ENCODE data around the gene CAPG.

Gene CAPG

DNA sequence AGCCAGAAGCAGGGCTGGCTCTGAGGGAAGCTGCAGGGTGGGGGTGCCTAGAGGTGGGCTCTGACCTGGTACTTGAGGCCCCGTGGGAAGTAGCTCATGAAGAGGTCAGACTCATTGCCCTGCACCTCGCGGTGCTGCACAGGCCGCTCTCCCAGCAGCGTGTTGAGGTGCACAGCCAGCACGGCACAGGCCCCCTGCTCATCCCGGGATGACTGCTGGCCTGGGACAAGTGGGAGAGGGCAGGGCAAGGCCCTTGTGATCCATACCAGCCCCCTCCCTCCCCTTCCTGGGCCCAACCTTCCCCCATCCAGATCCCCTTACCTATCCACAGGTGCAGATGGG lies 8.7 kb downstream of the CAPG start:
- peaks cover 24% of the 10 kb centered on the region for H3K4me1 ChIP-seq (ENCODE audit: control insufficient read depth, insufficient read depth, low read length)
- H3K36me3 ChIP-seq (ENCODE audit: control insufficient read depth in 2 of 2, insufficient read depth in 2 of 2, low read length in 2 of 2), result peaks cover 0 to 2% of the 10 kb centered on the region in 2 donors
- H3K27ac ChIP-seq (ENCODE audit: low read length), result no peak overlapping the region
- no peak overlapping the region for H3K4me3 ChIP-seq (ENCODE audit: low read length in 2 of 2)
- no peaks in the 10 kb centered on the region for H3K27me3 ChIP-seq (ENCODE audit: control insufficient read depth in 1 of 2, insufficient read depth in 2 of 2, low read length in 2 of 2)
- no peak overlapping the region for H3K9ac ChIP-seq (ENCODE audit: low read length in 2 of 2)
- no peaks in the 10 kb centered on the region for H3K9me3 ChIP-seq (ENCODE audit: control insufficient read depth in 2 of 2, low read length in 2 of 2)

DNA sequence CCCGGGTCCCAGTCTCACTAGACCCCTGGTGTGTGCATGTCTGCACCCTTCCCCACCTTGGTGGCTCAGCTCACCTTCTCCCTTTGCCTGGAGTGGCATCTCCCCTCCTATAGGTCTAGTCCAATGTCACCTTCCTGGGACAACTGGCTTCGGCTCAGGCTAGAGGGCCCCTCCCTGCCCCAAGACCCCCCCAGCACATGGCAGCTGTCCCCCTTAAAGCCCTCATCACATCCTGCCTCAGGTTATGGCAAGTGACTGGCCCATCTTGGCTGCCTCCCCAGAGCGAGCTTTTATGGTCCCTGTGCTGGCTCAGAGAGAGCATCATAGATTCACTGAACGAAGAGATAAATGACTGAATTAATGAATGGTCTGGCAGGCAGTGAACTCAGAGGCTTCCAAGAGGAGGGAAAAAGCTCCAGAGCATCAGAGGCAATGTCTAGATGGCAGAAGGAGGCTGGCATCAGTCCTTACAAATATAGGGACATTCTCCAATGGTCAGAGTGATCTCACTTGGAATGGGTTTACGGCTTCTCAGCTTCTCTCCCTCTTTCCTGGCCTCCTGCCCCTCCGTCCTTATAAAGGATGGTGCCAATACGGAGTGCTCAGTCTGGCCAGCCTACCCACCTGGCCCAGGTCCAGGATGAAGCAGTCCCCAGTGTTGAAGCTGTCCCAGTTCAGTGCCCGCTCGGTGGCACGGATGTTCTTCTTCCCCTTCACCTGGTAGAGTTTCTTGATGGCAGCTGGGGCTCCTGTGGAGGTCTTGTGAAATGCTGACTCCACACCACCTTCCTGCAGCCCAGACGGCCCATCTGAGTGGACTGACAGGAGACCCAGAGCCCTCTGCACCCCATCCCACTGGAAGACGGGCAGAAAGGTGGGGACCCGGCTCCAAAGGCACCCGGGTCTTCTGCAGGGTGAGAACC lies 9.4 kb downstream of the CAPG start:
- peaks cover 29% of the 10 kb centered on the region for H3K4me1 ChIP-seq (ENCODE audit: control insufficient read depth, insufficient read depth, low read length)
- H3K36me3 ChIP-seq (ENCODE audit: control insufficient read depth in 2 of 2, insufficient read depth in 2 of 2, low read length in 2 of 2), result peaks cover 0 to 2% of the 10 kb centered on the region in 2 donors
- no peaks in the 10 kb centered on the region for H3K27me3 ChIP-seq (ENCODE audit: control insufficient read depth in 1 of 2, insufficient read depth in 2 of 2, low read length in 2 of 2)
- no peak overlapping the region for H3K4me3 ChIP-seq (ENCODE audit: low read length in 2 of 2)
- H3K9me3 ChIP-seq (ENCODE audit: control insufficient read depth in 2 of 2, low read length in 2 of 2), result no peaks in the 10 kb centered on the region
- H3K9ac ChIP-seq (ENCODE audit: low read length in 2 of 2), result no peak overlapping the region
- H3K27ac ChIP-seq (ENCODE audit: low read length), result peak overlapping the region; percentile 24

DNA sequence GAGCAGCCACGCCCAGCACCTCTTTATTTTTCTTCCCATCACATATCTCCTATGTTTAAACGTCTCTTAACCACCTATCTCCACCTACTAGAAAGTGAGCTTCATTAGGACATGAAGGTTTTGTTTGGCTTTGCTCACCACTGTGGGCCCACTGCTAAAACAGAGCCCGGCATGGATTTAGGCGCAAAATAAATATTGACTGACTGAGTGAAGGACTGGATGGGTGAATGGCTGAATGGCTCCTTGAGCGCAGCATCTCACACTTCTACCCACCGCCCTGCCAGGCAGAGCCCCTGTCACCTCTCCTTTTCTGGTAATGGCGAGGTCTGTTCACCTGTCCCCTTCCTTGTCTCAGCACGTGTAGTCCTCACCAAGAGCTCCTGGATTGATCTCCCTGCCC lies 10.1 kb downstream of the CAPG start:
- peaks cover 0 to 2% of the 10 kb centered on the region in 2 donors for H3K36me3 ChIP-seq (ENCODE audit: control insufficient read depth in 2 of 2, insufficient read depth in 2 of 2, low read length in 2 of 2)
- H3K27me3 ChIP-seq (ENCODE audit: control insufficient read depth in 1 of 2, insufficient read depth in 2 of 2, low read length in 2 of 2), result no peaks in the 10 kb centered on the region
- no peak overlapping the region for H3K4me3 ChIP-seq (ENCODE audit: low read length in 2 of 2)
- peaks cover 32% of the 10 kb centered on the region for H3K4me1 ChIP-seq (ENCODE audit: control insufficient read depth, insufficient read depth, low read length)
- no peaks in the 10 kb centered on the region for H3K9me3 ChIP-seq (ENCODE audit: control insufficient read depth in 2 of 2, low read length in 2 of 2)
- H3K9ac ChIP-seq (ENCODE audit: low read length in 2 of 2), result no peak overlapping the region
- H3K27ac ChIP-seq (ENCODE audit: low read length), result no peak overlapping the region

DNA sequence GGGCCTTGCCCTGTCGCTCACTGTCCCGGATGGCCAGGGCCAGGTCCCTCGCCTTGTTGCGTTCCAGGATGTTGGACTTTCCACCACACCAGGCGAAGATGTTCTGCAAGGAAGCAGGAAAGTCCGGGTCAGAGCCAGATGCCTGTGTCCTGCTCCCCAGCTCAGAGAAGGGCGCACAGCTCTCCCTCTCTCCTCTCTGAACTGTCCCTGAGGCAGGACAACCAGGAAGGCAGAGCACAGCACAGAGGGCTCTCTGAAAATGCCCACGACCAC lies 11.0 kb downstream of the CAPG start:
- Histone ChIP-seq H3K36me3 (ENCODE audit: control insufficient read depth in 2 of 2, insufficient read depth in 2 of 2, low read length in 2 of 2) (peaks cover 0 to 4% of the 10 kb centered on the region in 2 donors), H3K27ac (ENCODE audit: low read length) (peak overlapping the region; percentile 66), H3K9ac (ENCODE audit: low read length in 2 of 2) (no peak overlapping the region), H3K4me3 (ENCODE audit: low read length in 2 of 2) (no peak overlapping the region), H3K4me1 (ENCODE audit: control insufficient read depth, insufficient read depth, low read length) (peaks cover 40% of the 10 kb centered on the region), H3K27me3 (ENCODE audit: control insufficient read depth in 1 of 2, insufficient read depth in 2 of 2, low read length in 2 of 2) (no peaks in the 10 kb centered on the region), H3K9me3 (ENCODE audit: control insufficient read depth in 2 of 2, low read length in 2 of 2) (no peaks in the 10 kb centered on the region)

DNA sequence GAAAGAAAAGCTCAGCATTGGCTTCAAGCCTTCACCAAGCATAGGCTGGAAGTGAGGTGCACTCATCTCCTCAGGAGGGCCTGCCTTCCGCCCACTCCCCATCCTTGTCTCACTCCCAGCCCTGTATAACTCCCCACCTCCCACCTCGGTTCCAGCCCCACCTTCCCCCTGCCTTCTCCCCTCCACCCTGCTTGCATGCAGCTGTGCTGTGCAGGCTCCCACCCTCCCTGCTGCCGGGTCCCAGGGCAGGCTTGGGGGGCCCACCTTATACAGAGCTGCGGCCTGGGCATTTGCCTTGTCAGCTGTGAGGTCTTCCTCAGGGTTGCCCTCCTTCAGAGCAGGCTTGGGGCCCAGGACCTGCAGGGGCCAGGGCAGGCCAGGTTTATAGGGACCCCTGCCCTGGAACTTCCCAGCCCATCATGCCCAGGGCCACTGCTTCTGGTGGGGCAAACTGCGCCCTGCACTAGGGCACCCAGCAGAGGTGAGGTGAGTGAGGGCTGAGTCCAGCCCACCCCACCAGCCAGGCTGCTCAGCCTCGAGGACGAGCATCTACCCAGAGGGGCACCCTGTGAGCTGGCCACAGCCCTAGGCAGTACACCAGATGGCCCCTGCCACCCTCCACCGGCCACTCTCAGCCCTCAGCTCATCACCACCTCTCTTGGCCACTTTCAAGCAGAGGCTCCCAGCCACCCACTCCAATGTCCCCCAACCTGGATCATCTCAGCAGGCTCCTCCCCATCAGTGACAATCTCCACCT lies 11.6 kb downstream of the CAPG start:
- peaks cover 42% of the 10 kb centered on the region for H3K4me1 ChIP-seq (ENCODE audit: control insufficient read depth, insufficient read depth, low read length)
- no peaks in the 10 kb centered on the region for H3K9me3 ChIP-seq (ENCODE audit: control insufficient read depth in 2 of 2, low read length in 2 of 2)
- peak overlapping the region; percentile 66 for H3K27ac ChIP-seq (ENCODE audit: low read length)
- peaks cover 0 to 5% of the 10 kb centered on the region in 2 donors for H3K36me3 ChIP-seq (ENCODE audit: control insufficient read depth in 2 of 2, insufficient read depth in 2 of 2, low read length in 2 of 2)
- no peak overlapping the region for H3K4me3 ChIP-seq (ENCODE audit: low read length in 2 of 2)
- H3K27me3 ChIP-seq (ENCODE audit: control insufficient read depth in 1 of 2, insufficient read depth in 2 of 2, low read length in 2 of 2), result no peaks in the 10 kb centered on the region
- no peak overlapping the region for H3K9ac ChIP-seq (ENCODE audit: low read length in 2 of 2)

DNA sequence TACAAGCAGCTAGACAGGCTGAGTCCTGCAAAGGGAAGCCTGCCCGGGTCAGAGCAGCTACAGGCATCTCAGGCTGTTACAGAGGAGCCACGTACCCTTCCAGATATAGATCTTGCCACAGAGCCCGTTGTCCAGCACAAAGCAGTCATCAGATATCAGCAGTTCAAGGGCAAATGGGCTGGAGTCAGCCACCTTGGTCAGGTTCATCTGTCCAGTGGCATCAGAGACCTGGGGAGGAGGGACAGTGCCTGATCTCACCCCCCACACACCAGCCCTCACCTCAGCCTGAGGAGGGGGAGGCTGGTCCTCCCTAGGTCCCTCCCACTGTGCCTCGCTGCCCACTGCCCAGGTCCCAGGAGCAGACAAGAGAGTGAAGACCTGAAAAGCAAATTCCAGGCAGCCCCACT lies 12.2 kb downstream of the CAPG start:
- peaks cover 42% of the 10 kb centered on the region for H3K4me1 ChIP-seq (ENCODE audit: control insufficient read depth, insufficient read depth, low read length)
- H3K36me3 ChIP-seq (ENCODE audit: control insufficient read depth in 2 of 2, insufficient read depth in 2 of 2, low read length in 2 of 2), result peaks cover 0 to 5% of the 10 kb centered on the region in 2 donors
- peak overlapping the region; percentile 66 for H3K27ac ChIP-seq (ENCODE audit: low read length)
- H3K4me3 ChIP-seq (ENCODE audit: low read length in 2 of 2), result no peak overlapping the region
- no peaks in the 10 kb centered on the region for H3K27me3 ChIP-seq (ENCODE audit: control insufficient read depth in 1 of 2, insufficient read depth in 2 of 2, low read length in 2 of 2)
- H3K9ac ChIP-seq (ENCODE audit: low read length in 2 of 2), result peak overlapping the region in 1 of 2 donors; percentile 13
- H3K9me3 ChIP-seq (ENCODE audit: control insufficient read depth in 2 of 2, low read length in 2 of 2), result no peaks in the 10 kb centered on the region

DNA sequence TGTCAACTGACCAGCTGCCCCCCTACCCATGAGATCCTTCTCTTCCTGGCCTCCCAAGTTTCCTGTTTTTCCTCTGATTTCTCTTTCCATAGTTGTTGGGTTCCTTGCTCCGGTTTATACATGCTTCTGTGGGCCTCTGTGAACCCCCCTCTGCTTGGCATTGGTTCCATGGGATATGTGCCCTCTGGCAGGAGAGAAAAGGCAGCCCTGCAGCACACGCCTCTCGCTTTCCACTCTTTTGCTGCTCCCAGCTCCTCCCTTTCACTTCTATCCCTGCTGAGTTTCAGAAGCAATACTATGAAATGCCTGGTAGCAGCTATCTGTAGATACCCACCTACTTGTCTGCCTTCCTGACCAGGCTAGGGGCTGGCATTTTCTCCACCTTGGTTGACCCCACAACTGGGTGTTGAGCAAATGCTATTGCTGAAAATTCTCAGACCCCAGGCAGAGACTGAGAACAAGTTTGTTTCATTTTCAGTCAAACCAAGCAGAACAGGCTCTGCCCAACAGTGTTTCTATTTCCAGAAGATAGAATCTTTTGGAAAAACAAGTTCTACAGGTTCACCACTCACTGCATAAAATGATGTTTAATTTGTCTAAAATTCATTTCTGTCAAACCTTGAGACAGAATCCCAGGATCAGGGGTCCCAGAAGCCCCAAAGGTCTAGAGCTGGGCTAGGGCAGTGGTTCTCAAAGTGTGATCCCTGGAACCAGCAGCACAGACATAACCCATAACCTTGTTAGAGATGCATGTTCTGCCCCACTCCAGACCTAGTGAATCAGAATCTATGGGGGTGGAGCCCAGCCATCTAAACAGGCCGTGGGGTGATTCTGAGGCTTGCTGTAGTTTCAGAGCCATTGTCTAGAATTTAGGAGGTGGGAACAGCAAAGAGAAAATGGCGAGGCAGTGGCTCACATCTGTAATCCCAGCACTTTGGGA lies 13.4 kb downstream of the CAPG start:
- Histone ChIP-seq H3K9me3 (ENCODE audit: control insufficient read depth in 2 of 2, low read length in 2 of 2) (no peaks in the 10 kb centered on the region), H3K27me3 (ENCODE audit: control insufficient read depth in 1 of 2, insufficient read depth in 2 of 2, low read length in 2 of 2) (no peaks in the 10 kb centered on the region), H3K4me3 (ENCODE audit: low read length in 2 of 2) (peak overlapping the region in 1 of 2 donors; percentile 63), H3K4me1 (ENCODE audit: control insufficient read depth, insufficient read depth, low read length) (peaks cover 42% of the 10 kb centered on the region), H3K9ac (ENCODE audit: low read length in 2 of 2) (peak overlapping the region; percentile 5 to 71), H3K27ac (ENCODE audit: low read length) (peak overlapping the region; percentile 79), H3K36me3 (ENCODE audit: control insufficient read depth in 2 of 2, insufficient read depth in 2 of 2, low read length in 2 of 2) (peaks cover under 1 to 6% of the 10 kb centered on the region in 2 donors)

DNA sequence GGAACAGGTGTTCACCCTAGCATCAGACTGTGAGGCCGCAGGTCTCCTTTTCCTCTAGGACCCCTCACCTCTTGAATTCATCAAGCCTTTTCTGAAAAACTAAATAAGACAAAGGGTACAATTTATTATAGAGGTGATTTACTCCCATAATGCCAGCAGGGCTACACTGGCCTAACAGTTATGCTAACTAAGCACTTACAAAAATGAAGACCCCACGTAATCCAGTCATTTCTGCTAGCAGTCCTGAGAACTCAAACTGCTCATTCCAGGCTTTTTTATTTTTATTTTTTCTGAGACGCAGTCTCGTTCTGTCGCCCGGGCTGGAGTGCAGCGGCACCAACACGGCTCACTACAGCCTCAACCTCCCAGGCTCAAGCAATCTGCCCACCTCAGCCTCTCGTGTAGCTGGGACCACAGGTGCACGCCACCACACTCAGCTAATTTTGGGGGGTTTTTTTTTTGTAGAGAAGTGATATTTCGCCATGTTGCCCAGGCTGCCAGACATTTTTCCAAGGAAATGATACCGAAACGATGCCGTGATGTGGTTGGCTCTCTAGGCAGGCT lies 14.2 kb downstream of the CAPG start:
- Histone ChIP-seq H3K9ac (ENCODE audit: low read length in 2 of 2) (peak overlapping the region; percentile 5 to 71), H3K9me3 (ENCODE audit: control insufficient read depth in 2 of 2, low read length in 2 of 2) (no peaks in the 10 kb centered on the region), H3K36me3 (ENCODE audit: control insufficient read depth in 2 of 2, insufficient read depth in 2 of 2, low read length in 2 of 2) (peaks cover 3 to 6% of the 10 kb centered on the region in 2 donors), H3K4me1 (ENCODE audit: control insufficient read depth, insufficient read depth, low read length) (peaks cover 41% of the 10 kb centered on the region), H3K27me3 (ENCODE audit: control insufficient read depth in 1 of 2, insufficient read depth in 2 of 2, low read length in 2 of 2) (no peaks in the 10 kb centered on the region), H3K4me3 (ENCODE audit: low read length in 2 of 2) (peak overlapping the region in 1 of 2 donors; percentile 63), H3K27ac (ENCODE audit: low read length) (peak overlapping the region; percentile 79)

DNA sequence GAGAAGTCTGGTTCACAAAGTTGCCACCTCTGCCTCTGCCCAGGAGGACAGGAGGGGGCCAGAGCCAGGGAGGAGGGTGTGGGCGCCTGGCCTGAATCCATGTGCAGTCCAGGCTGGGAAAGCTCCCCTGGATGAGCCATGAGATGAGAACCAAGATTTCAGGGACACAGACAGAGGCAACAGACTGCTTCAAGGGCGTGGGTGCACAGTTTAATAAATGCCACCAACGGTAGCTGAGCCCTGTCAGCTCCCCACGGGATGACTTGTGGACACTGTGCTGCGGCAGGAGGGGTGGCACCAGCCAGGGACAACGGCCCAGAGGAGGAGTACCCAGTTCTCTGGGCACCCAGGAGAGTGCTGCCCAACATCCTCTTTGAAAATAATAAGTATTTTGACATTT lies 15.2 kb downstream of the CAPG start:
- no peak overlapping the region for H3K27ac ChIP-seq (ENCODE audit: low read length)
- H3K9ac ChIP-seq (ENCODE audit: low read length in 2 of 2), result no peak overlapping the region

DNA sequence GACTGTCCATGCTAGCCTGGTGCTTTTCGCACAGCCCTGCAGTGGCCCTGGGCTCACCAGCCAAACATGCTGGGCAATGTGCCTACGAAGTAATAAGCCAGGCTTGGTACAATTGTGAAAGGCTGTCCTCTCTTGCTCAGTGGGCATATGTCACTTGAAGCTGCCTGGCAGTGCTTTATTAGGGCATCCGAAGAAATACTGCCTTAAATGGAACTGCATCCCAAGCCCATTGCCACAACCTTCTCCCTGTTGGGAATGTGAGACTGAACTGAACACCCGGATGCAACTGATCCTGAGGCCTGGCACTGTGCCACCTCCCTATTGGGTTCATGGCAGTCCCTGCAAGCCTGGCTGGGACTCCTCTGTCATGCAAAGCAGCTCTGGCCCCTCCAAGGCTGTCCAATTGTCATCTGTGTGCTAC lies 15.9 kb downstream of the CAPG start:
- Histone ChIP-seq H3K27ac (ENCODE audit: low read length) (no peak overlapping the region), H3K9ac (ENCODE audit: low read length in 2 of 2) (no peak overlapping the region), H3K4me3 (ENCODE audit: low read length in 2 of 2) (no peak overlapping the region), H3K4me1 (ENCODE audit: control insufficient read depth, insufficient read depth, low read length) (peaks cover 35% of the 10 kb centered on the region), H3K9me3 (ENCODE audit: control insufficient read depth in 2 of 2, low read length in 2 of 2) (no peaks in the 10 kb centered on the region), H3K36me3 (ENCODE audit: control insufficient read depth in 2 of 2, insufficient read depth in 2 of 2, low read length in 2 of 2) (peaks cover 11 to 15% of the 10 kb centered on the region in 2 donors), H3K27me3 (ENCODE audit: control insufficient read depth in 1 of 2, insufficient read depth in 2 of 2, low read length in 2 of 2) (no peaks in the 10 kb centered on the region)

More for the DNA sequence above, 15.2 kb downstream of the CAPG start:
- no peak overlapping the region for H3K4me3 ChIP-seq (ENCODE audit: low read length in 2 of 2)
- H3K27me3 ChIP-seq (ENCODE audit: control insufficient read depth in 1 of 2, insufficient read depth in 2 of 2, low read length in 2 of 2), result no peaks in the 10 kb centered on the region
- peaks cover 11% of the 10 kb centered on the region in 2 donors for H3K36me3 ChIP-seq (ENCODE audit: control insufficient read depth in 2 of 2, insufficient read depth in 2 of 2, low read length in 2 of 2)
- peaks cover 37% of the 10 kb centered on the region for H3K4me1 ChIP-seq (ENCODE audit: control insufficient read depth, insufficient read depth, low read length)
- H3K9me3 ChIP-seq (ENCODE audit: control insufficient read depth in 2 of 2, low read length in 2 of 2), result no peaks in the 10 kb centered on the region
